OCI-LY1 (cell line): ENCODE results near the gene RECQL5.

ENCODE experiments used
- H2AFZ ChIP-seq: fragments of 200-600 bp; sonication (generic), shearing (Covaris generic); 2 replicates; pipeline ENCODE4 v1.6.0; 2014; ENCODE audit warnings: antibody characterized with exemption, mild to moderate bottlenecking, low read length
- H3F3A ChIP-seq: fragments of 200-600 bp; sonication (generic), shearing (Covaris generic); 2 replicates; pipeline ENCODE4 v1.6.0; 2014; ENCODE audit warnings: mild to moderate bottlenecking, antibody characterized with exemption, low read length, moderate library complexity; ENCODE audit not compliant: insufficient read depth
- H3K27ac ChIP-seq: fragments of 200-600 bp; sonication (generic); 2 replicates; pipeline ENCODE4 v1.5.1; 2014; ENCODE audit warnings: low read length, mixed run types, mild to moderate bottlenecking, low read depth; ENCODE audit not compliant: poor library complexity, severe bottlenecking
- H3K27me3 ChIP-seq: fragments of 200-600 bp; sonication (generic); 2 replicates; pipeline ENCODE4 v1.6.0; 2014; ENCODE audit warnings: antibody characterized with exemption, mild to moderate bottlenecking, low read length, moderate library complexity; ENCODE audit not compliant: insufficient read depth
- H3K36me3 ChIP-seq: fragments of 200-600 bp; sonication (generic); 2 replicates; pipeline ENCODE4 v1.6.1; 2014; ENCODE audit warnings: mild to moderate bottlenecking, antibody characterized with exemption, low read length, moderate library complexity, mixed read lengths; ENCODE audit not compliant: insufficient read depth
- H3K4me1 ChIP-seq: fragments of 200-600 bp; sonication (generic); 2 replicates; pipeline ENCODE4 v1.5.1; 2014; ENCODE audit warnings: mild to moderate bottlenecking, low read length, moderate library complexity; ENCODE audit not compliant: insufficient read depth, severe bottlenecking
- H3K4me2 ChIP-seq: fragments of 200-600 bp; sonication (generic), shearing (Covaris generic); 2 replicates; pipeline ENCODE4 v1.6.1; 2014; ENCODE audit warnings: low read length
- H3K4me3 ChIP-seq: fragments of 200-600 bp; sonication (generic); 2 replicates; pipeline ENCODE4 v1.5.1; 2014; ENCODE audit warnings: low read length, low read depth, mild to moderate bottlenecking, mixed read lengths; ENCODE audit not compliant: poor library complexity, severe bottlenecking
- H3K79me2 ChIP-seq: fragments of 200-600 bp; shearing (Covaris generic); 2 replicates; pipeline ENCODE4 v1.6.1; 2016; ENCODE audit warnings: mixed run types, low read length, mixed read lengths; ENCODE audit not compliant: insufficient read depth
- H3K9ac ChIP-seq: fragments of 200-600 bp; sonication (generic), shearing (Covaris generic); 2 replicates; pipeline ENCODE4 v1.6.1; 2014; ENCODE audit warnings: mild to moderate bottlenecking, low read length, mixed read lengths
- H3K9me2 ChIP-seq: fragments of 200-600 bp; sonication (generic), shearing (Covaris generic); 2 replicates; pipeline ENCODE4 v1.6.1; 2014; ENCODE audit warnings: low read depth, mild to moderate bottlenecking, low read length, mixed read lengths
- H3K9me3 ChIP-seq: fragments of 200-600 bp; shearing (Covaris generic); 2 replicates; pipeline ENCODE4 v1.6.1; 2014; ENCODE audit warnings: low read length, mixed read lengths
- H4K20me1 ChIP-seq: fragments of 200-600 bp; sonication (generic), shearing (Covaris generic); 2 replicates; pipeline ENCODE4 v1.6.0; 2016; ENCODE audit warnings: mild to moderate bottlenecking, low read length; ENCODE audit not compliant: insufficient read depth
- CTCF ChIP-seq: fragments of 200-600 bp; sonication (generic), shearing (Covaris generic); IDR thresholded peaks from 2 replicates; pipeline ENCODE4 v1.5.1; 2017; ENCODE audit warnings: mild to moderate bottlenecking, antibody characterized with exemption, low read length, moderate library complexity, mixed read lengths
- EZH2 ChIP-seq: fragments of 200-600 bp; sonication (generic), shearing (Covaris generic); IDR thresholded peaks from 2 replicates; pipeline ENCODE4 v1.8.0; 2017; ENCODE audit warnings: borderline replicate concordance, mixed run types, mild to moderate bottlenecking, antibody characterized with exemption, low read length, moderate library complexity, mixed read lengths

Gene RECQL5

GRCh38 chr17:75694536-75694935 is 27.6 kb upstream of the RECQL5 start:
- Histone ChIP-seq H3K27ac (no peak overlapping the region), H3K9ac (no peak overlapping the region), H3K4me2 (no peak overlapping the region), H3K4me1 (peaks cover 8% of the 10 kb centered on the region), H2AFZ (no peak overlapping the region), H3K27me3 (no peaks in the 10 kb centered on the region), H3K4me3 (no peak overlapping the region), H4K20me1 (no peaks in the 10 kb centered on the region), H3K36me3 (peaks cover 89% of the 10 kb centered on the region), H3K9me3 (no peaks in the 10 kb centered on the region), H3K79me2 (no peaks in the 10 kb centered on the region), H3F3A (no peaks in the 10 kb centered on the region), H3K9me2 (no peaks in the 10 kb centered on the region)
- TF ChIP-seq CTCF: no peak
- no peak for TF ChIP-seq EZH2

DNA sequence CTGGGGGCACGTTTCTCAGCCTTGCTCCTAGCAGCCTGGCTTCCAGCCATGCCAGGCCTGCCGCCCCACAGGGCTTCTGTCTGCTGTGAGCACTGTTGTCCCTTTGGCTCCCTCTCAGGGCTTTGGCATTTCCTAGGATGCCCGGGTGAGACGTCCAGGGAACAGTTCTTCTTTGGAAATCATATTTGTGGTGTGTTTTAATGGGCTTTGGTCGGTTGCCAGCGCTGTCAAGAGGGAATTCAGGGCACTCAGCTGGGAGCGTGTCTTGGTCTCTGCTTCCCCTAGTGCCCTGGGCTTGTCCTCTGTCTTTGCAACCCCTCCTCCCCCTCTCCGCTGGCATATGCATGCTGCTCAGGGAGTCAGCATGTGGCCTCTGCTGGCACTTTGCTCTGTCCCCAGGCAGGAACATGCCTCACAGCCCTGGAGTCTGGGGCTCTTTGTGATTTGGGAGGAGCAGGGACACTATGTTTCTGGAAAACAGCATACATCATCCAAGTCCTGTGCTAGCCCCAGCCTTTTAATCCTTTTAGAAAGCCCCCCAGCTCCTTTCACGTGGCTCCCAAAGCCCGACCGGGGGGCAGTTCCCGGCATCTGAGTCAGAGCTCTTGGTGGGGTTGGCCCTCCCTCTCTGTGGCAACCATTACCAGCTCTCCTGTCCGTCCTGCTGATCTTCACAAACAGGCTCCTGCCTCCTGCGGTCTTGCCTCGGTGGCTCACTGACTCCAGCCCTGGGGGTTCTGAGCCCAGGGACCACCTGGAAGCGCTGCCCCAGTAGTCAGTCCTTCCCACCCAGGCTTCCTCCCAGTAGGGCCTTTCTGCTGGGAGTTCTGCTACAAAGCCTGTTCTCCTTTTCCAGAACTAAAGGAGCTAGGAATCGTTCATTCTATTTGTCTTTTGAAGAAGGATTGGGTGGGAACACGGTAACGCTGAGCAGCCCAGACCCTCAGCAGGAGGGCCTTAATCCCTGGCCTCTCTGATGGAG is 26.8 kb upstream of the RECQL5 start:
- H3K36me3 ChIP-seq: peaks cover 83% of the 10 kb centered on the region
- no peaks in the 10 kb centered on the region for H3K79me2 ChIP-seq
- no peaks in the 10 kb centered on the region for H3F3A ChIP-seq
- no peak overlapping the region for H3K27ac ChIP-seq
- H4K20me1 ChIP-seq: no peaks in the 10 kb centered on the region
- H3K27me3 ChIP-seq: no peaks in the 10 kb centered on the region
- H3K4me1 ChIP-seq: peaks cover 15% of the 10 kb centered on the region
- H3K4me3 ChIP-seq: no peak overlapping the region
- H3K9ac ChIP-seq: no peak overlapping the region
- H3K9me2 ChIP-seq: no peaks in the 10 kb centered on the region
- H2AFZ ChIP-seq: no peak overlapping the region
- no peak overlapping the region for H3K4me2 ChIP-seq
- H3K9me3 ChIP-seq: no peaks in the 10 kb centered on the region
- TF ChIP-seq CTCF (no peak), EZH2 (no peak)

- no peak overlapping the region for H3K9ac ChIP-seq
- H3F3A ChIP-seq: no peaks in the 10 kb centered on the region
- no peaks in the 10 kb centered on the region for H3K27me3 ChIP-seq
- H3K79me2 ChIP-seq: no peaks in the 10 kb centered on the region
- H3K4me1 ChIP-seq: peaks cover 23% of the 10 kb centered on the region
- no peak overlapping the region for H2AFZ ChIP-seq
- no peak overlapping the region for H3K4me3 ChIP-seq
- H3K9me2 ChIP-seq: no peaks in the 10 kb centered on the region
- no peak for TF ChIP-seq EZH2
- TF ChIP-seq CTCF: no peak
- no peak overlapping the region for H3K27ac ChIP-seq
- H3K36me3 ChIP-seq: peaks cover 76% of the 10 kb centered on the region
- H3K4me2 ChIP-seq: no peak overlapping the region
- no peaks in the 10 kb centered on the region for H4K20me1 ChIP-seq
- no peaks in the 10 kb centered on the region for H3K9me3 ChIP-seq
These were observed 26.0 kb upstream of the RECQL5 start for GRCh38 chr17:75692976-75693375.
